HG02571 (cell line): ENCODE data around the gene PFKM.

Experiments
- ATAC-seq: cut with Tn5 transposase; IDR thresholded peaks from one replicate; pipeline ENCODE4 v1.9.1; 2021; ENCODE audit warnings: mild to moderate bottlenecking, moderate library complexity; ENCODE audit not compliant: unreplicated experiment

The PFKM gene

GRCh38 chr12:48119078-48119833, at the start of gene PFKM:
PFKM (plus strand) TSS chr12:48119364; CDS start chr12:48122775, 3,411 bp downstream.
- ATAC-seq = peak; percentile 99

GRCh38 chr12:48070033-48070432, 49.1 kb upstream of the PFKM start:
- ATAC-seq = no peak

- ATAC-seq = no peak
These were observed 48.4 kb upstream of the PFKM start for GRCh38 chr12:48070731-48071130.

- no peak for ATAC-seq
These were observed 47.4 kb upstream of the PFKM start for GRCh38 chr12:48071808-48072207.

- ATAC-seq = no peak
These were observed 46.9 kb upstream of the PFKM start for GRCh38 chr12:48072266-48072665.

GRCh38 chr12:48074266-48074665, 44.9 kb upstream of the PFKM start:
- no peak for ATAC-seq

GRCh38 chr12:48075832-48076231, 43.3 kb upstream of the PFKM start:
- ATAC-seq = no peak

- ATAC-seq = no peak
These were observed 42.1 kb upstream of the PFKM start for GRCh38 chr12:48077111-48077510.

GRCh38 chr12:48078901-48079300, 40.3 kb upstream of the PFKM start:
- ATAC-seq = no peak

GRCh38 chr12:48080285-48080684, 38.9 kb upstream of the PFKM start:
- ATAC-seq = no peak

- no peak for ATAC-seq
These were observed 38.3 kb upstream of the PFKM start for GRCh38 chr12:48080821-48081220.

- no peak for ATAC-seq
These were observed 35.1 kb upstream of the PFKM start for GRCh38 chr12:48084066-48084465.

- ATAC-seq = no peak
These were observed 34.2 kb upstream of the PFKM start for GRCh38 chr12:48084841-48085460.

GRCh38 chr12:48086327-48086726, 32.8 kb upstream of the PFKM start:
- no peak for ATAC-seq

- ATAC-seq = no peak
These were observed 26.6 kb upstream of the PFKM start for GRCh38 chr12:48092611-48093010.

- ATAC-seq = no peak
These were observed 14.6 kb upstream of the PFKM start for GRCh38 chr12:48104531-48104930.

- ATAC-seq = peak; percentile 34
These were observed 13.8 kb upstream of the PFKM start for GRCh38 chr12:48105321-48105866.

GRCh38 chr12:48105867-48106680, 13.1 kb upstream of the PFKM start, which contains the start of gene SENP1:
SENP1 (minus strand) TSS chr12:48106079; CDS start chr12:48101472, 4,607 bp downstream.
- ATAC-seq = peak; percentile 76

GRCh38 chr12:48106681-48107613, 12.2 kb upstream of the PFKM start:
- no peak for ATAC-seq

GRCh38 chr12:48109424-48109823, 9.7 kb upstream of the PFKM start:
- no peak for ATAC-seq
